ENCODE results near the gene ZSCAN30.

The ZSCAN30 gene

DNA sequence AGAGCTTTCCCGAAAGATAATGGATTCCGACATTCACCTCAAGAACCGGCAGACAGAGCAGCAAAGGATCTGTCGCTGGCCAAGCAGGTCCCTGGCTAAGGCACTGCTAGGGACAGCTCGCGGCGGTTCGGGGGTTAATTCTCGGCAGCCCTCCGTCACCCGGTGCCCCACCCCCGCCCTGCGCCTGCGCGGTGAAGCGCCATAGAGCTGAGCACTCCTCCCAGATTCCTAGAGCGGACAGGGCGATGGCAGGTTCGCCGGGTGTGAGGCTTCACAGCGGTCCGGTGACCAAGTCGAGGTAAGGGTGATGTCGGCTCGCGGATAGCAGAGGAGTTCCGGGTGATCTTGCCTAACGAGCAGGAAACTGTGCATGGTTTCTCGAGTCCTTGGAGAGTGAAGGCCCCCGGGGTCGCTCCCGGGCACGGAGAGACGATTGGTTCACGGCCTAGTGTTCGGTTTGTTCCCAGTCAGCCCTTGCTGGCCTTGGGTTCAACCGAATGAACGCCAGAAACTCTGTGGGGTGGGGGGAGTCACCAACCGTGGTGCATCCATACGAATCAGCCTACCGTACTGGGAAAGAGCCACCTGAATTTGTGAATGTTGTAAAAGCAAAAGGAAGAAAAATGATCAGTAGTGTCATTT is at the start of gene ZSCAN30:
TSS of gene ZSCAN30 (minus strand) at position 136 of the 642 bp plus-strand sequence. CDS start 25,877 bp downstream, outside the sequence.
- peak; percentile 88 to 96 (median 93) for DNase-seq (ENCODE audit: low read depth in 4 of 4, low spot score in 1 of 4)

DNA sequence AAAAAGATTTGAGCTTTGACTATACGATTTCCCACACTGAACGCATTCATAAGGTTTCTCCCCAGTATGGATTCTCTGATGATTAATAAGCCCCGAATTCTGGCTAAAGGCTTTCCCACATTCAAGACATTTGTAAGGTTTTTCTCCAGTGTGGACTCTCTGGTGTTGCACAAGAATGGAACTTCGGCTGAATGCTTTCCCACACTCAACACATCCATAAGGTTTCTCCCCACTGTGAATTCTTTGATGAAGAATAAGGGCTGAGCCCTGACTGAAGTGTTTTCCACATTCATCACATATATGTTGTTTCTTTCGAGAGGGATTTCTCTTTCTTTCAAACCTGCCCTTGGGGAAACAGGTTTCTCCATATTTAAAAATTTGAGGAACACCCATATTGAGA is 47.3 kb upstream of the ZSCAN30 start:
- DNase-seq (ENCODE audit: low read depth in 4 of 4, low spot score in 1 of 4) = no peak

DNA sequence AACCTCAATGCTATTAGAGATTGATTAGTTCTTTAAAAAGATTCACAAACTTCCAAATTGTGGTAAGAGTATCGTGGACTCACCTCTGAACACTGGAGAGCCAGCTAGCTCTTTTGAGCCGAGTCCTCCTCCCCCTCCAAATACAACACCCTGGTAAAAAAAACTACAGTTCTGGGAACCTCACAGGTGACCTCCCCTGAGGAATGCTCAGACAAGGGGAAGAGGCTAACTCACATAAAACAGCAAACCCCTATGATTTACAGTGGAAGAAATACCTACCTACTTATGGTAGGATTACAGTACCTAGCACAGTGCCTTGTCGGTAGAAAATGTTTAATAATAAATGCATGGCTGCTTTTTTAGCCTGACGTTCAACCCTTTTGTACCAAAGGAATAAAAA is 45.8 kb upstream of the ZSCAN30 start:
- no peak for DNase-seq (ENCODE audit: low read depth in 4 of 4, low spot score in 1 of 4)

DNA sequence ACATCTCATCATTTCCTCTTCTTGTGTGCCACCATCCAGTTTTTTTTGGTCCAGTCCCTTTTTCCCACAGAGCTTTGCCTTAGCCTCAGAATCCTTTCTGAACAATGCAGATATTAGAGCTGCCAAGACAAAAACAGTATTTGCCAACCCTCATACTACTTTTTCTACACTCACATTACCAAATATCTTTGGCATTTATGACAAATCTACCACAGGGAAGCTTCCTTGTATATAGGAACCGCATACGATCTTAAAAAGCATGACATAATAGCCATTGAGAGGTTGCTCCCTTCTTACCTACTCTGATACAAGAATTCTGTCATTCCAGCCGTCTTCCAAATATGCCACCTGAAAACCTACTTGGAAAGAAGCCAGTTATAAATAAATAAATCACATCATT is 44.8 kb upstream of the ZSCAN30 start:
- no peak for DNase-seq (ENCODE audit: low read depth in 4 of 4, low spot score in 1 of 4)

DNA sequence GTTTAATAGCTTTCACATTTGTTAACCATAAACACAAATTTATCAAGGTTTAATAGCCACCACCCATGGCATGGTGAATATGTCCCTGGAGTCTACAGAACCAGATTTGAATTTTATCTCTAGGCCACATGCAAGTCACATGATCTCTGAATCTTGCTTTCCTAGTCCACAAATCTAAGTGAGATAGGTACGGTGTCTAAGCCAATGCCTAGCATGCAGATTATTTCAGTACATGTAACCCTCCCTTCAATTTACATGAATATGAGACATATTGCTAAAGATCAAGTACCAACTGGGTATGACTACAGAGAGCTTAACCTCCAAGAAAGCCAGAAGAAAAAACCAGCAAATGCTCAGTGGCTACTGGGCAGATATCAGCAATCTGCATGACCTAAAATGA is 44.2 kb upstream of the ZSCAN30 start:
- no peak for DNase-seq (ENCODE audit: low read depth in 4 of 4, low spot score in 1 of 4)

DNA sequence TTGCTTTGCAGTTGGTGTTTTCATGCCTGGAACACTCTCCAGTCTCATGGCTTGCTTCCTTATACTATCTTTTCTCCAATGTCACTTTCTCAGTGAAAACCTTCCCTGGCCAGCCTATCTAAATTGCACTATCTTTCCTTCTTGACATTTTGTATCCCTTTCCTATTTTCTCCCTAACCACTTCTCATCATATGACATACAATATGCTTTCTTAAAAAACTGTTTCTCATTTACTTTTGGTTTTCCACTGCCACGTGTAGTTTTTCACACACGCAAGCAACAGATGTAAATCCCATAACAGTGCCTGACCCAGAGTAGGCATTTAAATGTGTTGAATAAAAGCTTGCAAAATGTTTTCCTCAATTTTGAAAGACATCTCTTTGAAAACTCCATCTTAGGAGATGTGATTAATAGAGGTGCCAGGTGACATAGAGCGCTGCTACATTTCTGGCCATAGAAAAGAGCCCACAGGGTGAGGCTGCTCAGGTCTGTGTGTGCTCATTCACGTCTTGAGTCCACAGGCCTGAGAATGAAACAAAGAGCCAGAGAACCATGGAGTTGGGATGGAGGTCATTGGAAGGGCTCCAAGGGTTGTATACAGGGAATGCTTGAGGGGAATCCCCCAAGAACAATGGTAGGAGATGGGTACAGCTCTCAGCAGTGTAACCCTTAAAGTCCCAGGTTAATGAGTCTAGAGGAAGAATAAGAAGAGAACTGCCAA is 41.5 kb upstream of the ZSCAN30 start:
- no peak for DNase-seq (ENCODE audit: low read depth in 4 of 4, low spot score in 1 of 4)

DNA sequence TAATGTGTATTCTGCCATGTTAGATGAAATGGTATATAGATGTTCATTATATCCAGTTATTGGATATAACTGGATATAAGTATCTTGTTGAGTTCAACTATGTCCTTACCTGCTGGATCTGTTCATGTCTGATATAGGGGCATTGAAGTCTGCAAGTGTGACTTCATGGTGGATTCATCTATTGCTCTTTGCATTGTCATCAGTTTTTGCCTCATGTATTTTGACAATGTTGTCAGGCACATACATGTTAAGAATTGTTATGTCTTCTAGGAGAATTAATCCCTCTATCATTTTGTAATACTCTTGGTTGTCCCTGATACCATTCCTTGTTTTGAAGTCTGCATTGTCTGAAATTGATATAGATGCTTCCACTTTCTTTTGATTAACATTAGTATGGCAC is 38.8 kb upstream of the ZSCAN30 start:
- DNase-seq (ENCODE audit: low read depth in 4 of 4, low spot score in 1 of 4) = no peak

DNA sequence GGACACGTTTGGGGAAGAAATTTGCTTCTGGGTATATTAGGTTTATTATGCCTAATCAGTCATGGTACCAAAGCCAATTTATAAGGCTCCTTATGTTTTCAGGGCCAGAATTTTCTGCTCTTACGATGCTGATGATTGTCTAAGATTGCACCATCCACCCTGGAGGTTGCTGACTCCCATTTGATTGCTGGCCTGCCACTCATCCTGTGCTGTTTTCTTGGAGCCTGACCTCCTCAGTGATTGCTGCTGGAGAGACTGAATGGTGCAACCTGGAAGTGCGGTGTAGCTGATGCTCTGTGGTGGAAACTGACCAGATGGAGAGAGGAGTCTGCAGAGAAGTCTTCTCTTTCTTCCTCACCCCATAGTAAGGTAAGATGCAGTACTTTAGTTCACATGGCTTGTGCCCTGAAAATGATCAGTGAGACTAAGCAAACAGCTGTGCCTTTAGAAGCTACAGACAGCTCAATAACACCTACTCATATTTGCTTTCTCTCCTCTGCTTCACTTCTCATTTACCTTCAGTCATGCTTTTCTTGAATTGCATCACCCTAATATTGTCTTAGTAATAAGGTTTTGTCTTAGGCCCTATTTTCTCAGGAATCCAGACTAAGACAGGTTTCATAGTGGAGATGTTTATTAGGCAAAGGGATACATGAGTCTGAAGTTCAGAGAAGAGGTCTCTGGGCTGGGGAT is 36.8 kb upstream of the ZSCAN30 start:
- DNase-seq (ENCODE audit: low read depth in 4 of 4, low spot score in 1 of 4) = no peak

DNA sequence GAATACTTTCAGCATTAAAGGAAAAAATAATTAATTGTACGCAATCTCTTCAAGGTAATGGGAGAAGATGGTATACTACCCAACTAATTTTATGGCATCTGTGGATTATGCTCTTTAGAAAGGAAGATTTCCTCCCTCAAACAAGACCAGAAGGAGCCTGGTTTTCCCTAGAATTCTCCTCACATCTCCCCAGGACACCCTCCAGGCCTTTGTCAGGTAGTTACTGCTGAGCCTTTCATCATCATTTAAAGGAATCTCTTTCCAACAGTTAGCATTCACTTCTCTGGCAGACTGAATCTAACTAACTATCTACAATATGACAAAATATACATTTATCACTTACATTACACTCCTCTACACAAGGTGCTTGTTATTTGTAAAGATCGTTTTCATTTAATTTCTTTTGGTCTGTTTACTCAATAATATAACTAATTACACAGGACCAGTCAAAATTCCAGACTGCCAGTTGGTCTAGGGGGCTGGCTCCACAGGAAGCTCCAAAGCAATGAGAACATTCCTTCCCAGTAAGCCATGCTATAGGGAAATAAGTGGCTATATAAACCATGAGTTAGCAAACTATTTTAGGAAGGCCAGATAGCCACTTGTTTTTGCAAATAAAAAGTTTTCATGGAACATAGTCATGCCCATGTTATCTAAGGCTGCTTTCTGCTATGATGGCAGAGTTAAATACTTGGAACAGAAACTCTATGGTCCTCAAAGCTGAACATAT is 35.1 kb upstream of the ZSCAN30 start:
- no peak for DNase-seq (ENCODE audit: low read depth in 4 of 4, low spot score in 1 of 4)

DNA sequence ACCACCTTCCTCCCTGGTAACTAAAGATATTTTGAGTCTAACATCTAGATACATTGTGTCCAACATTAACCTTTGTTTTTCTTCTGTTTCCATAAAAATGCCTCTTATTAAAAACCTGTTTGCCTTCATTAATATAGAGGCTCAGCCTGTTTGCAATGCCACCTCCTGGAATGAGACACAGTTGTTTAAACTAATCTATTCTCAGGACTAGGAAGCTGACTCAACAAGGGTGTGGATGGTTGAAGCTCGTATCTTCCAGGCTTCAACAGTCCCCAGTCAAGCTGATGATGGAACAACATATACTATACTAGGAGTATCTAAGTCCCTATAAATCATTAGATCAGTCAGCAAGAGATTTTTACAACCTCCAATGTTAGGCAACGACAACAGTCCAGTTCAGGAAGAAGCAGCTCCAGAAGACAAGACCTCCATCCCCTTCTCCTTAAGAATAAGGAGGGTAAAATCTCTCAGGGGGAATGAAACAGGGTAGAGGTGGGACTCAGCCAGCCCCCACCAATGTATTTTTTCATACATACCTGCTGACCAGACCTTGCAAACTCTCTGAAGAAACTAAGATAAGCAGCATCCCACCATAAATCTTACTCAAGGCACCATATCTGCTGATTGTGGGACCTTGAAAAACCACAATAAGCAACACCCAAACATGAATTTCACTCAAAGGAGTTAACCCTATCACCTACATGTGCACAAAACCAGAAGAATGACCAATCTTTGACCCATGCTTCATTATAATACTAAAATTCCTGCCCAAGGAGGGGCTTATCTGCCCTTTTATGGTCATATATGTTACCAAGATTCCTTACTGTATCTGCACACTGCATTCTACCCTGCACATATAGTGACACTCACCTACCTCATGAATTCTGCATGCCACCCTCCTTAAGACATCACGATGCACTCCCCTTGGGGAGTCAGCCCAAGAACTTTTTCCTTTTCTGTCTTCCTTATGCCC is 32.7 kb upstream of the ZSCAN30 start:
- no peak for DNase-seq (ENCODE audit: low read depth in 4 of 4, low spot score in 1 of 4)

DNA sequence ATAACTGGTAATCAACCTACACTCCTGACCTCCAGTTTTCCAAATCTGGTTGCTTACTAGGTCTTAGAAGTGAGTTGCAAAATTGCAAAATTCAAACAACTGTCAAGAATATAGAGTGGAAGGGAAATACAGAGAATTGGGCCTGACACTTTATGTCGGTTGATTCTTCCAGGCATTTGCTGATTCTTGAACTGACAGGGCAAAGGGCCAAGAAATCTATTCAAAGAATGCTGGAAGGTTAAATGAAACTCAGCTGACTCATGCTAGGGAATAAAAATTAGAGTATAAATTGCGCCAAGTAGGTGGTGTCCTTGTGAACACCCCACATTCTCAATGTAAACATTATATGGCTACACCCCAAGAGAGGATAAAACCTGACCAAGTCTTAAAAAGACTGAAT is 21.5 kb upstream of the ZSCAN30 start:
- DNase-seq (ENCODE audit: low read depth in 4 of 4, low spot score in 1 of 4) = no peak

DNA sequence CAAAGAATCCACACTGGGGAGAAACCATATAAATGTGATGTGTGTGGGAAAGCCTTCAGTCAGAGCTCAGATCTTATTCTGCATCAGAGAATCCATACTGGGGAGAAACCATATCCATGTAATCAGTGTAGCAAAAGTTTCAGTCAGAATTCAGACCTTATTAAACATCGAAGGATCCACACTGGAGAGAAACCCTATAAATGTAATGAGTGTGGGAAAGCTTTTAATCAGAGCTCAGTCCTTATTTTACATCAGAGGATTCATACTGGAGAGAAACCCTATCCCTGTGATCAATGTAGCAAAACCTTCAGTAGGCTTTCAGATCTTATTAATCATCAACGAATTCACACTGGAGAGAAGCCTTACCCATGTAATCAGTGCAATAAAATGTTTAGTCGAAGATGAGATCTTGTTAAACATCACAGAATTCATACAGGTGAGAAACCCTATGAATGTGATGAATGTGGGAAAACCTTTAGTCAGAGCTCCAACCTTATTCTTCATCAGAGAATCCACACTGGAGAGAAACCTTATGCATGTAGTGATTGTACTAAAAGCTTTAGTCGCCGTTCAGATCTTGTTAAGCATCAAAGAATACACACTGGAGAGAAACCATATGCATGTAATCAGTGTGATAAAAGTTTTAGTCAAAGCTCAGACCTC is 16.7 kb upstream of the ZSCAN30 start:
- DNase-seq (ENCODE audit: low read depth in 4 of 4, low spot score in 1 of 4) = no peak

DNA sequence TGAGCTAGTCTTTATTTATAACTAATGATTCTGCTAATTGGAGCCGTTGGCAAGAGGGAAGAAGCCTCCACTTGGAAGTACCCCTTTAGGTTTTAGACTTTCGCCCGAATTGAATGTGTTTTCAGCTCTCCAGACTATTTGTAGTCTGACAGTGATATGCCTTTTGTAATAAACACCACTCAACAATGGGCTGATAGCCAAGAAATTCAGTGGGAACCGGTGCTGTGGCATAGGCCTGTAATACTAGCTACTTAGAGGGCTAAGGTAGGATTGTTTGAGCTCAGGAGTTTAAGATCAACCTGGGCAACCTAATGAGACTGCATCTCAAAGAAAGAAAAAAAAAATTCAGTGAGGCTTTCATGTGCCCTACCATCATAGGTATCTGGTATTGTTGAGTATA is 13.6 kb upstream of the ZSCAN30 start:
- no peak for DNase-seq (ENCODE audit: low read depth in 4 of 4, low spot score in 1 of 4)

DNA sequence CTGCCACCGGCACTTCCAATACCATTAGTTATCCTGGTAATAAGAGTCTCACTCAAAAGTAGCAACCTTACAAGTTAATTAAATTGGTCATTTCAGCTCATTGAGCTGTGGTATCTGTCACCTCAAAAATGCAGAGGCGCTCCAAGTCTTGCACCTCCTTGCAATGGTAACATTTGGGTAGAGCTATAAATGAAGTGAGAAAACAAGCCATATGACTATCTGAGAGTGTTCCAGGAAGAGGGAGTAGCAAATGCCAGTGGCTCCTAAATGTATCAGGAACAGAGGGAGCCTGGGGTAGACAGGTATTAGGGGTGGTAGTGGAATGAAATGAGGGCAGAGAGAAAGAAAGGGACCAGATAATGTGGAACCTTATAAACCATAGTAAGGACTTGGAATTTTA is 6.0 kb upstream of the ZSCAN30 start:
- DNase-seq (ENCODE audit: low read depth in 4 of 4, low spot score in 1 of 4) = no peak

DNA sequence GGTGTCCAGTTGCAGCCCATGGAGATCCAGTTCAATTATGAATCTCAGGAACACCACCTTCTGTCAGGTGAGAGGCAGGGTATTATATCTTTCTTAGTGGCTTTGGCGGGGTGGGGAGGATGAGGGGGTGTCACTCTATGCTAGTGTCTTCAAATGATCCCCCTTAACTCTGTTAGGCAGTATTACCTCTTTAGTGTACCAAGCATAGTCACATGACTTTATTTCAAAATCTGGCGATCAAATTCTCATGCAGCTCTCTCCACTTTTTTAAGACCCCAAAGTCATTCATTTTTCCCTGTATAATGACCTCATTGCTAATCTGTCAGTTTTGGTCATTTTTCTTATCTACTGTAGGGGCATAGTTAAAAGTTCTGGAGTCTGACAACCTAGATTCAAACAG is 1.1 kb upstream of the ZSCAN30 start:
- DNase-seq (ENCODE audit: low read depth in 4 of 4, low spot score in 1 of 4) = no peak

DNA sequence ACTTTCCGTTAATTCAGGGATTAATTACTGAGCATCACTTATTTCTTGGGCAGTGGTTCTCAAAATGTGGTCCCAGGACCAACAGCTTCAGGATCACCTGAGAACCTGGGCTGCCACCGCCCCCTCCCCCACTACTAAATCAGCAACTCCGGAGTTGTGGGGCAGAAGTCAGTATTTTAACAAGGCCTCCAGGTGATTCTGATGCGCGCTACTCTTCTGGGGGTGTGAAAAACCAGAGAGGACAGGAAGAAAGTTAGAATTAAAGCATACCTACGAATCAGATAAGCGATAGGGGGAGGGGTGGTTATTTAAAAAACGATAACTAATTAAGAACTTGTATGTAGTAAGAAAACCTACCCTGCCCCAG is 319 bp downstream of the ZSCAN30 start:
- DNase-seq (ENCODE audit: low read depth in 4 of 4, low spot score in 1 of 4) = peak in 1 of 4 experiments; percentile 5

DNA sequence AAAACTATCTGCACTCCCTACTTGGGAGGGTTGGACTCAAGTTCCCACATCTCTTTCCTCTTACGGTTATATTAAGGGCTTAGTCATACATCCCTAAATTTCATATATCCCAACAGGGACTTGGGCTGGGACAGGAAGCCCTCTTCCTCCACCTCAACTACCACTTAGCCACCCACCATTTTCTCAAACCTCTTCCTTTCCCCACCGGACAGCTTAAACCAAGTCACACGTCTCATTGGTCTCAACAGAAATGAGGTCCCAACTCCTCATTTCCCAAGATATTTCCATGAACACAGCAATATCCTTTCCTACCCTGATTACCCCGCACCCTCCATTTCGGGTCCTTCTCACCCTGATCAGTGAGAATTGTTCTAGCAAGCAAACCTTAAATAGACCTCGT is 736 bp downstream of the ZSCAN30 start:
- no peak for DNase-seq (ENCODE audit: low read depth in 4 of 4, low spot score in 1 of 4)

DNA sequence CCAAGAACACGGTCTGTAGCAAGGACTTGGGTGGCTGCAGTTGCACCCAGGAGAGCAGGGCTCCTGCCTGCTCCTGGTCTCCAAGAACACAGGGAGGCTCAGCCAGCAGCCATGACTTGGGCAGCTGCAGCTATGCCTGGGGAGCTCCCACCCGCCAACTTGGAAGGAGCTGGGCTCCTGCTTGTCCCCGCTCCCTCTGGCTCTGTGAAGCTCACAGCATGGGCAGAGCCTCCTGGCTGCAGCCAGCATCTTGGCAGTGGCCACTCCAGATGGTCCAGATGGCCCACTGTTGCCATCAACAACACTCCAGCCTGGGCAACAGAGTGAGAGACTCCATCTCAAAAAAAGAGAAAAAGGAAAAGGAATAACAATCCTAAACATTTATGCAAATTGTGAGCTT is 5.2 kb downstream of the ZSCAN30 start:
- DNase-seq (ENCODE audit: low read depth in 4 of 4, low spot score in 1 of 4) = no peak

DNA sequence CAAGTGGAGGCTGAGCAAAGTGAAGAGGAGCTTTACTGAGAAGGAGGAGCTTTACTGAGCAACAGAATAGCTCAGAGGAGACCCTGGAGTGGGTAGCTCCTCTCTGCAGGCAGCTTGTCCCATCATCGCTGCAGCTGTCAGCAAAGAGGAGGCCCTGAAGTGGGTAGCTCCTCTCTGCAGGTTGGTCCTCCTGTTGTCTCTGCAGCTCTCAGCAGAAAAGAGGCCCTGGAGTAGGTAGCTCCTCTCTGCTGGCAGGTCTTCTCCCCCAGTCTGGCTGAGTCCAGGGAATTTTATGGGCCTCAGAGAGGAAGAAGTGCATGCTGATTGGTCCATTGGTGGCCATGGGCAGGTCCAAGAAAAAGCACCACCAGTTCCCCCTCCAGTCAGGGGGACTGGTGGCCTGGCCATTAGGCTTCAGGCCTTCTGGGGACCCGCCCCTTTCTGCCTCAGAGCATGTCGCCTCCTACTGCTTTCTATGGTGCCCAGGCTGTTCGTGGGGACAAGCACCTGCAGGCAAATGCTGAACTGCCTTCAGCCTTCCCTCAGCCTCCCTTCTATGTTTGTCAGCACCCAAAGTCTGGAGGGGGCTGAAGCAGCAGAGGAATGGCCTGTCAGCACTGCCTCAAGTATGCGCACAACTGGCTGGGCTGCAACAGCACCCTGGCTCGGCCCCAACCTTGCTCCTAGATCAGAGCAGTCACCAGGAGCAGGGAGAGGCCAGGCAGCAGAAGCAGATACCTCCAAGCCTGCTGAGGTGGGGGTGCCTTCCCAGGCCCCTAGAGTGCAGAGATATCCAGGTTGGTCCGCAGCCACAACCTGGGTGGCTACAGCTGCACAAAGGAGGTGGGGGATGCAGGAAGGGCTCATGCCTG is 5.9 kb downstream of the ZSCAN30 start:
- no peak for DNase-seq (ENCODE audit: low read depth in 4 of 4, low spot score in 1 of 4)

Data from stimulated activated CD4-positive, alpha-beta T cell treated with anti-CD3 and anti-CD28 coated beads, Interleukin-1b, Interleukin-23, amount 100 ng/mL, for 24 hours (primary cell).